ENCODE data around the gene ZNF273.
"Not testable (repeated sequence)": the region's sequence is repeated elsewhere in the genome, so short reads cannot be mapped to it uniquely, and the experiment has no call there.

Gene ZNF273

GRCh38 chr7:64890761-64891362, 12.2 kb upstream of the ZNF273 start:
- no peak for DNase-seq

GRCh38 chr7:64891363-64892081, 11.6 kb upstream of the ZNF273 start:
- not testable (repeated sequence) for DNase-seq

GRCh38 chr7:64892116-64892515, 11.0 kb upstream of the ZNF273 start:
- DNase-seq: no peak

GRCh38 chr7:64892666-64893309, 10.3 kb upstream of the ZNF273 start:
- no peak for DNase-seq

- no peak for DNase-seq
Measured at GRCh38 chr7:64893401-64893800, 9.7 kb upstream of the ZNF273 start.

- not testable (repeated sequence) for DNase-seq
Measured at GRCh38 chr7:64902461-64902805, 640 bp upstream of the ZNF273 start.

- DNase-seq: no peak
Measured at GRCh38 chr7:64904008-64904407, 935 bp downstream of the ZNF273 start.

GRCh38 chr7:64905133-64905532, 2.1 kb downstream of the ZNF273 start:
- DNase-seq: no peak

- no peak for DNase-seq
Measured at GRCh38 chr7:64905547-64905946, 2.5 kb downstream of the ZNF273 start.

GRCh38 chr7:64907641-64908326, 4.7 kb downstream of the ZNF273 start:
- DNase-seq: no peak

GRCh38 chr7:64908358-64908757, 5.3 kb downstream of the ZNF273 start:
- no peak for DNase-seq

- DNase-seq: no peak
Measured at GRCh38 chr7:64914557-64914956, 11.5 kb downstream of the ZNF273 start.

- DNase-seq: not testable (repeated sequence)
Measured at GRCh38 chr7:64915301-64915700, 12.2 kb downstream of the ZNF273 start.

- not testable (repeated sequence) for DNase-seq
Measured at GRCh38 chr7:64928252-64929187, 25.4 kb downstream of the ZNF273 start.

- DNase-seq: no peak
Measured at GRCh38 chr7:64934478-64934877, 31.4 kb downstream of the ZNF273 start.

GRCh38 chr7:64938540-64938939, 35.5 kb downstream of the ZNF273 start:
- DNase-seq: no peak

- DNase-seq: not testable (repeated sequence)
Measured at GRCh38 chr7:64940021-64940420, 36.9 kb downstream of the ZNF273 start.

- DNase-seq: not testable (repeated sequence)
Measured at GRCh38 chr7:64944667-64945502, 41.8 kb downstream of the ZNF273 start.

GRCh38 chr7:64945503-64946175, 42.6 kb downstream of the ZNF273 start:
- DNase-seq: no peak

- DNase-seq: peak in 1 of 2 donors; percentile 2
Measured at GRCh38 chr7:64946772-64947171, 43.7 kb downstream of the ZNF273 start.
